ENCODE measurements around the gene NRDE2.

The NRDE2 gene

DNA sequence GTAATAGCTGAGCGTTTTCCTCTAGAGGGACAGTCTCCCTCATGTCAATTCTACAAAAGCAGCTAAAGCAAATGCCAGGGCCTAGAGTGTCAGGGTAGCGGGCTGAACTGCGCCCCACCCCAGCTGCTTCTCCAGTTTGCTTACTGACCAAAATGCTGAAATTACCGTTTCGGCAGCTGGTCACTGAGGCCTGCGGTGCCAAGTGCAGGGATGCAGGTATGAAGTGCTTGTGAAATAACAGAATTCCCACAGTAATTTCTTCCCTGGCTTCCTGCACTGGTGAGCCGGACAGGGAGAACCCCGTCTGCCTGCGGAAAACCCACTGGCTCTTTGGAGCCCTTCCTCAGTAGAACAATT, 56.3 kb downstream of the NRDE2 start:
- TF ChIP-seq RAD21 (IDR thresholded peaks at IDR 0.05; ENCODE audit: low read depth): no peak
- no peak for TF ChIP-seq ZBTB7A (IDR thresholded peaks at IDR 0.05; ENCODE audit: low read depth)

DNA sequence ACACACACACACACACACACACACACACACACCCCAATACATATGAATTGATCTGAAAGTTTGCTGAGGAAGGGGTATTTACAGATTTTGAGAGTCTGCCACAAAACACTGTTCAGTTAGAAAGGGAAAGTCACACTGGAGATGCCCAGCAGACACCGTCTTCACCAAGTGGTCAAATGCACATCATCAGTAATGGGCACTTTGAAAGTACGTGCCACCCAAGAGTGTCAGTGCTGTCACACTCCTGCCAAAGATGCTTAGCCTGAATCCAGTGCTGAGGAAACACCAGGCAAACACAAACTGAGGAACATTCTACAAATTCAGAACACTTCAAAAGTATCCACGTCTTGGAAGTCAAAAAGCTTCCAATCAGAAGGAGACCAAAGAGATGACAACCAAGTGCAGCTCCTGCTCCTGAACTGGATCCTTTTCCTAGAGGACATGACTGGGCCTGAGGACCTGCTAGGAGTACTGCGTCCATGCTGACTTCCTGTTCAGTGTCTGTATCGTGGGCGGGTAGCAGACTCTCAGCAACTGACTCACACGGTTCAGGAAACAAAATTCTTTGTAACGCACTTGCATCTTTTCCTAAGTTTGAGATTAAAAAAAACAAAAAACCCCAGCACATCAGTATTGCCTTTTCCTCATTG, 56.8 kb downstream of the NRDE2 start:
- TF ChIP-seq TCF12 (IDR thresholded peaks at IDR 0.05; ENCODE audit: low read depth) (no peak), EGR1 (IDR thresholded peaks at IDR 0.05) (no peak), USF1 (IDR thresholded peaks at IDR 0.05) (no peak), TEAD4 (IDR thresholded peaks at IDR 0.05) (no peak), FOXM1 (IDR thresholded peaks at IDR 0.05; ENCODE audit: borderline replicate concordance, low read depth) (no peak), ZBTB7A (IDR thresholded peaks at IDR 0.05; ENCODE audit: low read depth) (no peak), CEBPB (IDR thresholded peaks at IDR 0.05) (no peak), CREB1 (IDR thresholded peaks at IDR 0.05; ENCODE audit: low read depth) (no peak), RAD21 (IDR thresholded peaks at IDR 0.05; ENCODE audit: low read depth) (no peak), EP300 (IDR thresholded peaks at IDR 0.05; ENCODE audit: borderline replicate concordance) (no peak), TAF1 (IDR thresholded peaks at IDR 0.05; ENCODE audit: low read depth) (no peak)
- TF ChIP-seq, protein P1, sequence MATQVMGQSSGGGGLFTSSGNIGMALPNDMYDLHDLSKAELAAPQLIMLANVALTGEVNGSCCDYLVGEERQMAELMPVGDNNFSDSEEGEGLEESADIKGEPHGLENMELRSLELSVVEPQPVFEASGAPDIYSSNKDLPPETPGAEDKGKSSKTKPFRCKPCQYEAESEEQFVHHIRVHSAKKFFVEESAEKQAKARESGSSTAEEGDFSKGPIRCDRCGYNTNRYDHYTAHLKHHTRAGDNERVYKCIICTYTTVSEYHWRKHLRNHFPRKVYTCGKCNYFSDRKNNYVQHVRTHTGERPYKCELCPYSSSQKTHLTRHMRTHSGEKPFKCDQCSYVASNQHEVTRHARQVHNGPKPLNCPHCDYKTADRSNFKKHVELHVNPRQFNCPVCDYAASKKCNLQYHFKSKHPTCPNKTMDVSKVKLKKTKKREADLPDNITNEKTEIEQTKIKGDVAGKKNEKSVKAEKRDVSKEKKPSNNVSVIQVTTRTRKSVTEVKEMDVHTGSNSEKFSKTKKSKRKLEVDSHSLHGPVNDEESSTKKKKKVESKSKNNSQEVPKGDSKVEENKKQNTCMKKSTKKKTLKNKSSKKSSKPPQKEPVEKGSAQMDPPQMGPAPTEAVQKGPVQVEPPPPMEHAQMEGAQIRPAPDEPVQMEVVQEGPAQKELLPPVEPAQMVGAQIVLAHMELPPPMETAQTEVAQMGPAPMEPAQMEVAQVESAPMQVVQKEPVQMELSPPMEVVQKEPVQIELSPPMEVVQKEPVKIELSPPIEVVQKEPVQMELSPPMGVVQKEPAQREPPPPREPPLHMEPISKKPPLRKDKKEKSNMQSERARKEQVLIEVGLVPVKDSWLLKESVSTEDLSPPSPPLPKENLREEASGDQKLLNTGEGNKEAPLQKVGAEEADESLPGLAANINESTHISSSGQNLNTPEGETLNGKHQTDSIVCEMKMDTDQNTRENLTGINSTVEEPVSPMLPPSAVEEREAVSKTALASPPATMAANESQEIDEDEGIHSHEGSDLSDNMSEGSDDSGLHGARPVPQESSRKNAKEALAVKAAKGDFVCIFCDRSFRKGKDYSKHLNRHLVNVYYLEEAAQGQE (IDR thresholded peaks at IDR 0.05; ENCODE audit: low read depth): no peak

- TF ChIP-seq, protein P1 (IDR thresholded peaks at IDR 0.05; ENCODE audit: low read depth): no peak
- TF ChIP-seq TCF12 (IDR thresholded peaks at IDR 0.05; ENCODE audit: low read depth) (no peak), CEBPB (IDR thresholded peaks at IDR 0.05) (no peak), YY1 (IDR thresholded peaks at IDR 0.05; ENCODE audit: low read depth) (no peak), RAD21 (IDR thresholded peaks at IDR 0.05; ENCODE audit: low read depth) (no peak), EGR1 (IDR thresholded peaks at IDR 0.05) (no peak), NFIC (IDR thresholded peaks at IDR 0.05) (no peak), USF1 (IDR thresholded peaks at IDR 0.05) (no peak), ZBTB7A (IDR thresholded peaks at IDR 0.05; ENCODE audit: low read depth) (no peak), EP300 (IDR thresholded peaks at IDR 0.05; ENCODE audit: borderline replicate concordance) (no peak), TEAD4 (IDR thresholded peaks at IDR 0.05) (no peak), CREB1 (IDR thresholded peaks at IDR 0.05; ENCODE audit: low read depth) (no peak), TAF1 (IDR thresholded peaks at IDR 0.05; ENCODE audit: low read depth) (no peak), FOXM1 (IDR thresholded peaks at IDR 0.05; ENCODE audit: borderline replicate concordance, low read depth) (no peak)
- TF ChIP-seq, protein P2, sequence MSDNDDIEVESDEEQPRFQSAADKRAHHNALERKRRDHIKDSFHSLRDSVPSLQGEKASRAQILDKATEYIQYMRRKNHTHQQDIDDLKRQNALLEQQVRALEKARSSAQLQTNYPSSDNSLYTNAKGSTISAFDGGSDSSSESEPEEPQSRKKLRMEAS (IDR thresholded peaks at IDR 0.05): no peak
These were observed 57.7 kb downstream of the NRDE2 start for GRCh38 chr14:90274019-90274418.

DNA sequence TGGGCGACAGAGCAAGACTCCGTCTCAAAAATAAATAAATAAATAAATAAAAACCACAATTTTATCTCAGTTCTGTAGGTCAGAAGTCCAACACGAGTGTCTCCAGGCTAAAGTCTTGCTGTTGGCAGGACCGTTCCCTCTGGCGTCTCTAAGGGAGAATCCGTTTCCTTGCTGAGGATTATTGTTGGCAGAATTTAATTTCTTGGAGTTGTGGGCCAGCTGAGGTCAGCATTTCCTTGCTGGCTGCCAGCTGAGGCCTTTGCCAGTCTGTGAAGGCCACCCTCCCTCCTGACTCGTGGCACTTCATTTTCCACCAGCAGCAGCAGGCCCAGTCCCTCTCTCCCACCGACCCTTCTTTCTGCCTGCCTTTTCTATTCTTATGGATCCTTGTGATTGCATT, 58.2 kb downstream of the NRDE2 start:
- TF ChIP-seq, protein P1 (IDR thresholded peaks at IDR 0.05; ENCODE audit: low read depth): no peak
- no peak for TF ChIP-seq TEAD4 (IDR thresholded peaks at IDR 0.05)
- no peak for TF ChIP-seq USF1 (IDR thresholded peaks at IDR 0.05)
- TF ChIP-seq ZBTB7A (IDR thresholded peaks at IDR 0.05; ENCODE audit: low read depth): no peak
- TF ChIP-seq TCF12 (IDR thresholded peaks at IDR 0.05; ENCODE audit: low read depth): no peak
- no peak for TF ChIP-seq NFIC (IDR thresholded peaks at IDR 0.05)
- no peak for TF ChIP-seq RAD21 (IDR thresholded peaks at IDR 0.05; ENCODE audit: low read depth)
- no peak for TF ChIP-seq CEBPB (IDR thresholded peaks at IDR 0.05)
- no peak for TF ChIP-seq EGR1 (IDR thresholded peaks at IDR 0.05)
- TF ChIP-seq YY1 (IDR thresholded peaks at IDR 0.05; ENCODE audit: low read depth): no peak
- no peak for TF ChIP-seq TAF1 (IDR thresholded peaks at IDR 0.05; ENCODE audit: low read depth)
- no peak for TF ChIP-seq CREB1 (IDR thresholded peaks at IDR 0.05; ENCODE audit: low read depth)
